ENCODE measurements around the gene KRT7.

KRT7 gene

DNA sequence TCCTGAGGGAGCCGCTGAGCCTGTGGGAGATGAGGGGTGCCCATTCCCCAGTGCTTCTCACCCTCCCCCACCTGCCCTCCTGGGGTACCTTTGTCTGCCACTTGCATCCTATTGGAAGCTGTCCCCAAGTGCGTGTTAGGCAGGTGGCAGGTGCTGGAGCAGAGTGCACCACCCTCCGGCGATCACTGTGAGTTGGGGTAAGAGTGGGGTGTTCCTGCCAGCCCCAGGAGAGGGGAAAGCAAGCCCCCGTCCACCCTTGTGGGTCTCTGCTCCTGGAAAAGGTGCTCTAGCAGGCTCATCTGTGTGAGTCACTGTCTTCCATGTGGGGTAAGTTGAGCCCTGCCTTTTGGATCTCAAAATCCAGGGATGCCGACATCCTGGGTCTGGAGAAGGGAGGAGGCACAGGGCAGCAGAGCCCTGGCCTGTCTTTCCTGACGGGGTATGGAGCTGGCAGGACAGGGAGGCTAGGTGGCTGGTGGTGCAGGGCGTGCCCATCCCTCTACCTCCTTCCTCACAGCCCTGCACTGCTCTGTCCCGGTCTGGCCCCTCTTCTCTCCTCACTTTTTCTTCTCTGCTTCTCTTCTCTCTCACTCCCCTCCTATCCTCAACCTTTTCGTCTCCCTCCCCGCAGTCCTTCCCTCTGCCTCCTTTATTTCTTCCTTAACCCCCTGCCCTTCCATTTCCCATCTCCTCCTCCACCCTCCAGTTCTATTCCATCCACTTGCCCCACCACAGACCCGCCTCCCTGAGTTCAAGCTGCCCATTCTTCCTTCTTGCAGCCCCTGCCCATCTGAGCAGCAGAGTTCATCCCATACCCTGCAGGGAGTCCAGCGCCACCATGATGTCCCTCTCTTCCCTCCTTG, 20.1 kb upstream of the KRT7 start:
- no peak for DNase-seq

DNA sequence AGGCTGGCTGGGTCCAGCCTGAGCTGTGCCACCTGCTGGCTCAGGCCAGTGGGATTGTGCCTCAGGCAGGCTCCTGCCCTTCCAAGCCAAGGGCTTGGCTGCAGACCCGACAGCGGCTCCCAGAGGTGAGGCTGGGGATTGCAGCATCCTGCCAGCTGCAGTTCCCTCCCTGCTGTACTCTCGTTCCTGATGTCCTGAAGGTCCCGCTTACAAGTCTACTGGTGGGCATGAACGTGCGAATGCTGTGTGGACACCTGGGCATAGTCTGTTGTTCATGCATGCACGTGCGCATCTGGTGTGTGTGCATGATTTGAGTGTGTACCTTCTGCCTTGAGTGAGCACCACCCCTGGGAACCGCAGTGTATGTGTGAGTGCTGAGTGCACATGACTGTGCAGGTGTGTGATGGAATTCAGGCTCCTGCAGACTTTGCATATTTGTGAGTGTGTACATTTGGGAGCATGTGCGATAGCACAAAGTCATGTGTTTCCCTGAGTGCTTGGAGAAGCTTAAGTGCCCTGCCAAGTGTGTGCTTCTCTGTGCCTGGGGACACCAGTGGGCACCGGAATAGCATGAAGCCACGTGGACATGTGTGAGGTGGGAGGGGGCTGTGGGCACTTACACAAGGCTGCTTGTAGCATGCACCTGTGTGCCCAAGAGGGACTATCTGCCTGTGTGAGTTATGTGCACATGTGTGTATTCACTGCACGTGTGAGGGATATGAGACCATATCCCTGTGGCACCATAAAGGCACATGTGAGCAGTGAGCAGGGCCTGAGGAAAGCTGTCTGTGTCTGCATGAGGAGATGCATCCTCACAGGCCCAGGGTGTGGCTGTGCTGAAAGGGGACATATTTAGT, 19.3 kb upstream of the KRT7 start:
- peak in 1 of 2 donors; percentile 63 for DNase-seq

- no peak for DNase-seq
These were observed 18.6 kb upstream of the KRT7 start for GRCh38 chr12:52214421-52214802.

DNA sequence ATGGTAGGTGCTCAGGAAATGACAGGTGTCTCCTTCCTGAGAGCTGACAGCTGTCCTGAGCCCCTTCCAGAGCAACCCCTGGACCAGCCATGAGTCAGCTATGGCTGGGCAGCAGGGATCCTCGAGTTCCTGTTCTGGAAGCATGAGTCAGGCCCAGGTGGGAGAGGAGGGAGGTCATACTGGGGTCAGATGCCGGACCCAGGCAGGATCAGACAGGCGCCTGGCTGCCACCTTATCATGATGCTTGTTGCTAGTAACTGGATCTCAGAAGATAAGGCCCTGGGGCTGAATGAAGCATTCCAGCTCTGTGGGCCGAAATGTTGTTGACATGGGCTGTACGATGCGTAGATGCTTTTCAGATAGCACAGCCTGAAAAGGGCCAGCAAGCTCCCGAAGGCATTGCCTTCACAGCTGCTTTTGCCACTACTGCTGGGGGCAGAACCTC, 17.4 kb upstream of the KRT7 start:
- DNase-seq = no peak

GRCh38 chr12:52216100-52216499, 16.9 kb upstream of the KRT7 start:
- DNase-seq = no peak

DNA sequence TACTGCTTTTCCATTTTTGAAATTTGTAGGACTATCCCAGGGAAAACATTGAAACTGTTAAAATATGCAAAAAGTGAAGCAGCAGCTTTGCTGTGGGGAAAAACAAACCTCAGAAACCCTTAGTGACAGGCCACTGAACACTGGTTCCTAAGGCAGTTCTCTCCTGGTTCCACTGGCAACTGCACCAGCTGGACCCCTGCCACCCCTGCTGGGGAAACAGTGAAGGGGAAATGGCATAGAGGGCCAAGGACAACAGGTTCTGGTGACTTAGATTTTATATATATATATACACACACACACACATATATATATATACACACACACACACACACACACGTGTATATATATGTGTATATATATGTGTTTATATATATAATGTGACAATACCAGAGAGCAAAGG, 16.2 kb upstream of the KRT7 start:
- no peak for DNase-seq

- no peak for DNase-seq
These were observed 15.8 kb upstream of the KRT7 start for GRCh38 chr12:52217223-52217622.

DNA sequence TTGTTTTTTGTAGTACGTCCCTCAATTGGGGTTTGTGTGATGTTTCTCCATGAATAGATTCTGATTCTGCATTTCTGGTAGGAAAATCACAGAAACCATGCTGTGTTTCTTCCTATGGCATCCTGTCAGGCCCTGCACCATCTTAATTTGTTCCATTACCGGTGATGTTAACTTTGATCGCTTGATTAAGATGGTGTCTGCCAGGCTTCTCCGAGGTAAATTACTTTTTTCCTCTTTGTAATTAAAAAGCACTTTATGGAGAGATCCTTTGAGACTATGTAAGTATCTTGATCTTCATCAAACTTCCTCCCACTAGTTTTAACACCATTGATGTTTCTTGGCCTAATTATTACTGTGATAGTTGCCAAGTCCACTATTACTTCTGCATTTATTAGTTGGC, 15.0 kb upstream of the KRT7 start:
- no peak for DNase-seq

- DNase-seq = no peak
These were observed 12.6 kb upstream of the KRT7 start for GRCh38 chr12:52220477-52220876.

DNA sequence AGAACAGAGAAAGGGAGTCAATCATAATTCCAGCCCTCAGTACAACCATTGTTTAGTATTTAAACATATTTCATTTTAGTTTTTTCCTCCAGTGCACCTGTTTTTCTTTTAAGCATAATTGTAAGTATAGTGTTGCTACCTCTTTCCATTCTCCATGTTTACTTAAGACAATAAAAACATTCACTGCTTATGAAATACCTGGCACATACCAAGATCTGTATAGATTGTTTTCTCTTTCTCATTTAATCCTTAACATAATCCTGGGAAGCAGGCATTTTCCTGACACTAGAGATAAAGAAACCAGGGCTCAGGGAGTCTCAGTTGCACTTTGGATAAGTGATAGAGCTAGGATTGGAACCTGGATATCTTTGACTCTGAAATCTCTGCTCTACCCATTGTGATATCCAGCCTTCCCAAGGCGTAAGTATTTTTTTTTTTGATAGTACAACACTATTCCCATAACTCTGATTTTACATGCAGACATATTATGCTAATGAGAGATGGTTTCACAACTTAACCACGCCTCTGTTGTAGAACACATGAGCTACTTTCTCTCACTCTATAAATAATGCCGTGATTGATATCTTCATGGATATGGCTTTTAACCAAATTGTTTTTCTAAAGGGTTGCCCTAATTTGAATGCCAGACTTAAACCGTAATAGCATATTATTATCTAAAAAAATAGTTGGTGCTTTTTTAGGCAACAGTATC, 11.8 kb upstream of the KRT7 start:
- DNase-seq = no peak

- DNase-seq = no peak
These were observed 11.1 kb upstream of the KRT7 start for GRCh38 chr12:52221912-52222457.

DNA sequence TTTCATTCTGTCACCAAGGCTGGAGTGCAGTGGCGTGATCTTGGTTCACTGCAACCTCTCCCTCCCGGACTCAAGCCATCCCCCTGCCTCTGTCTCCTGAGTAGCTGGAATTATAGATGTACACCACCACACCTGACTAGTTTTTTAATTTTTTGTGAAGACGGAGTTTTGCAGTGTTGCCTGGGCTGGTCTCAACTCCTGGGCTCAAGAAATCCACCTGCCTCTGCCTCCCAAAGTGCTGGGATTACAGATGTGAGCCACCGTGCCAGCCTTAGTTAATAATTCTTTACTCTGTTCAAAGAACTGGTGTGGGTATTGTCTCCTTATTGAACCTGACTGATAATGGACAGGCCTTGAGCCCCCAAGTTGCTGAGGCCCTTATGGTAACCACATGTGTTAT, 10.4 kb upstream of the KRT7 start:
- DNase-seq = no peak

GRCh38 chr12:52223406-52224039, 9.5 kb upstream of the KRT7 start:
- no peak for DNase-seq

DNA sequence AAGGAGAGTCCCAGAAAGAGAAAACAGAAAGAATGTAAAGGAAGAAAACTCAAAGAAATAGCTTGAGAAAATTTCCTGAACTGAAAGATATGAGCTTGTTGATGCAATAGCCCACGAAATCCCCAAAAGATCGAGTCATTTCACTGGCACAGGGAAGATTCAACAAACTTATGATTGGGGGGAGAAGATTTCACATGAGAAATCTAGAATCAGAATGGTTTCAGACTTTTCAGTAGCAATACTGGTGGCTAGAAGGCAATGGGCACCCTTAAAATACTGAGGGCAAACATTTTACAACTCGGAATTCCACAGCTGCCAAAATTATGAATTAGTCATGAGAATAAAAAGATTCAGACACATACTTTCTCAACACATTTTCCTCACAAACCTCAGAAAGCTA, 8.9 kb upstream of the KRT7 start:
- DNase-seq = no peak

DNA sequence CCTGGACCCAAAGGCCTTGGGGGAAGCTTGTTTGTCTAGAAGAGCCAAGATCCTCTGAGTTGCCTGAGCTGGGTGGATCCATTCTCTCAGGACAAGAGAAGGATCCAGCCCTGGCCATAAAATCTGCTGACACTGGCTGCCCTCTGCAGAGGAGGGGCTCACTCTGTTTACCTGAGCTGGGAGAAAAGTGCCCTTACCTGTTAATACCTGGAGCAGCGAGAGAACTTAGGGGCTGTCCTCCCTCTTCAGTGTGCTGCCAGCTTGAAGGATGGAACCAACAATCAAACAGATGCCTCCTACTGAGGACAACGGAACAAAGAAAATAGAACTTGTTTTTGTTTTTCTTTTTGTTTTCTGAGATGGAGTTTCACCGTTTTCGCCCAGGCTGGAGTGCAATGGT, 7.3 kb upstream of the KRT7 start:
- no peak for DNase-seq

DNA sequence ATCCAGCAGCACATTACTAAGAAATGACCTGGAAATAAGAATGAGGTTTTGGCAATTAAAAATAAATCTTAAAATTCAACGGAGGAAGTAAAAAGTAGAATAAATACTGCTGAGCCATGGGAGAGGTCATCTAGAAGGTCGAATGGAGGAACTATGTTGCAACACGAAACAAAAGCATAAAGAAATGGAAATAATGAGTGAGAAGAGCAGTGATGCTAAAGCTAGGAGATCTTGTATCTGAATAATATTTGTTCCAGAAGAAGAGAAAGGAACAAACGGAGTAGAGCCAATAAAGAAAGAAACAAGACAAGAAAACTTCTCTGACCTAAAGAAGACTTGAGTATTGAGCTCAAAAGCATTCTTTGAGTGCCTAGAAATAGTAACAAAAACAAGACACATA, 6.6 kb upstream of the KRT7 start:
- no peak for DNase-seq

GRCh38 chr12:52227606-52228166, 5.4 kb upstream of the KRT7 start:
- DNase-seq = no peak

DNA sequence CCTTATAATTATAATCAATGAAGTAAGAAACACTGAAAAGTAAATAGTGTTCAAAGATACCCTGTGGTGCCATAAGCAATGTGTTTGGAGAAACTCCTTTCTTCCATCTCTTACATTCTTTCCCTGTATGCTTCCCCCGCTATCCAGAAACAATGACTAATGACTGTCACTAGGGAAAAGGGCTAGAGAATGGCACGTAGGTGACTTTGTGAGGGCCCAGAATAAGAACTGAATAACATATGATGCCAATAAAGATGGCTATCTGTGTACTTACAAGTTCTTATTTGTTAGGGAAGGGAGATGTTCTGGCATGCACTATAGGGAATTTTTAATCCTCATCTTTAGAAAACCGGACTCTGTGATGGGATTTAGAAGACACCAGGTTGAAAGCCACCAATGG, 4.7 kb upstream of the KRT7 start:
- DNase-seq = no peak

GRCh38 chr12:52228931-52229330, 4.1 kb upstream of the KRT7 start:
- DNase-seq = no peak

- no peak for DNase-seq
These were observed 3.2 kb upstream of the KRT7 start for GRCh38 chr12:52229836-52230343.

- DNase-seq = no peak
These were observed 2.4 kb upstream of the KRT7 start for GRCh38 chr12:52230364-52231281.

All from hippocampal formation (tissue), 2 donors.